RWPE1 (cell line): Measurements from ENCODE around the gene CYB561D2.

Experiments
- CTCF ChIA-PET: fragments of 350-600 bp; sonication (Branson Sonifier 250); formaldehyde crosslinking; extraction: SDS; loops from one replicate; lab custom pipeline; 2021; lab: Yijun Ruan, JAX
- POLR2A ChIA-PET: fragments of 400-600 bp; formaldehyde crosslinking; extraction: SDS; loops from one replicate; lab custom pipeline; 2020; ENCODE audit warnings: antibody characterized with exemption; ENCODE audit not compliant: low non-redundant PET; lab: Yijun Ruan, JAX
- DNase-seq: peaks from one replicate; pipeline ENCODE4 v3.0.0; 2012; ENCODE audit warnings: low spot score
- H3K27ac ChIP-seq: fragments of 450-650 bp; 2 replicates; pipeline ENCODE4 v1.5.1; 2017
- CTCF ChIP-seq: fragments of 450-650 bp; conservative IDR thresholded peaks from 2 replicates; pipeline ENCODE4 v1.5.1; 2017; ENCODE audit warnings: low read depth, mild to moderate bottlenecking

Gene CYB561D2

GRCh38 chr3:50369012-50369670, 18.5 kb downstream of the CYB561D2 start:
- CTCF ChIA-PET = no interaction called here
- POLR2A ChIA-PET = no interaction called here
- no peak overlapping the region for H3K27ac ChIP-seq
- no peak for DNase-seq
- no peak for TF ChIP-seq CTCF

GRCh38 chr3:50370594-50370993, 19.9 kb downstream of the CYB561D2 start:
- ChIA-PET POLR2A (no interaction called here), CTCF (no interaction called here)
- DNase-seq = no peak
- no peak for TF ChIP-seq CTCF
- H3K27ac ChIP-seq = no peak overlapping the region

- no peak for DNase-seq
- H3K27ac ChIP-seq = no peak overlapping the region
- no peak for TF ChIP-seq CTCF
- ChIA-PET POLR2A (no interaction called here), CTCF (no interaction called here)
Observed at GRCh38 chr3:50371133-50371685, 20.5 kb downstream of the CYB561D2 start.

- CTCF ChIA-PET = no interaction called here
- POLR2A ChIA-PET = no interaction called here
- H3K27ac ChIP-seq = no peak overlapping the region
- TF ChIP-seq CTCF = no peak
- no peak for DNase-seq
Observed at GRCh38 chr3:50372349-50372748, 21.7 kb downstream of the CYB561D2 start.

- no peak for TF ChIP-seq CTCF
- H3K27ac ChIP-seq = no peak overlapping the region
- POLR2A ChIA-PET = no interaction called here
- CTCF ChIA-PET = no interaction called here
- DNase-seq = no peak
Observed at GRCh38 chr3:50373146-50374051, 22.7 kb downstream of the CYB561D2 start.

GRCh38 chr3:50374363-50375257, 23.9 kb downstream of the CYB561D2 start:
- ChIA-PET POLR2A (no interaction called here), CTCF (no interaction called here)
- TF ChIP-seq CTCF = no peak
- H3K27ac ChIP-seq = no peak overlapping the region
- DNase-seq = no peak
